GM18505 (cell line): ENCODE results near the gene TMEM108.

Experiments
- ATAC-seq: cut with Tn5 transposase; IDR thresholded peaks from one replicate; pipeline ENCODE4 v1.9.1; 2021; ENCODE audit not compliant: unreplicated experiment
- POLR2A ChIP-seq: IDR thresholded peaks from 4 replicates; pipeline ENCODE4 v1.6.1; 2011; ENCODE audit warnings: borderline replicate concordance; ENCODE audit not compliant: insufficient read depth, insufficient read length; ENCODE audit errors: extremely low read depth

Gene TMEM108

GRCh38 chr3:133301194-133301593 is 263.0 kb downstream of the TMEM108 start:
- ATAC-seq, result no peak
- TF ChIP-seq POLR2A, result no peak

- no peak for ATAC-seq
- no peak for TF ChIP-seq POLR2A
These were observed 263.5 kb downstream of the TMEM108 start for GRCh38 chr3:133301731-133302130.

GRCh38 chr3:133303430-133303829 is 265.2 kb downstream of the TMEM108 start:
- no peak for TF ChIP-seq POLR2A
- no peak for ATAC-seq

- ATAC-seq, result no peak
- no peak for TF ChIP-seq POLR2A
These were observed 279.7 kb downstream of the TMEM108 start for GRCh38 chr3:133317866-133318265.

- no peak for ATAC-seq
- no peak for TF ChIP-seq POLR2A
These were observed 290.2 kb downstream of the TMEM108 start for GRCh38 chr3:133328373-133328772.

- TF ChIP-seq POLR2A, result no peak
- no peak for ATAC-seq
These were observed 291.4 kb downstream of the TMEM108 start for GRCh38 chr3:133329626-133330025.

- ATAC-seq, result no peak
- TF ChIP-seq POLR2A, result no peak
These were observed 291.9 kb downstream of the TMEM108 start for GRCh38 chr3:133330065-133330464.

GRCh38 chr3:133330522-133330921 is 292.3 kb downstream of the TMEM108 start:
- TF ChIP-seq POLR2A, result no peak
- no peak for ATAC-seq

- no peak for TF ChIP-seq POLR2A
- no peak for ATAC-seq
These were observed 316.5 kb downstream of the TMEM108 start for GRCh38 chr3:133354721-133355120.

- ATAC-seq, result no peak
- no peak for TF ChIP-seq POLR2A
These were observed 322.3 kb downstream of the TMEM108 start for GRCh38 chr3:133360476-133360875.

GRCh38 chr3:133361011-133361410 is 322.8 kb downstream of the TMEM108 start:
- TF ChIP-seq POLR2A, result no peak
- no peak for ATAC-seq

GRCh38 chr3:133361435-133361834 is 323.2 kb downstream of the TMEM108 start:
- no peak for TF ChIP-seq POLR2A
- ATAC-seq, result no peak

- no peak for TF ChIP-seq POLR2A
- no peak for ATAC-seq
These were observed 324.3 kb downstream of the TMEM108 start for GRCh38 chr3:133362539-133362938.

- no peak for TF ChIP-seq POLR2A
- ATAC-seq, result no peak
These were observed 326.5 kb downstream of the TMEM108 start for GRCh38 chr3:133364704-133365103.

- no peak for ATAC-seq
- TF ChIP-seq POLR2A, result no peak
These were observed 328.7 kb downstream of the TMEM108 start for GRCh38 chr3:133366921-133367320.
